ENCODE results near the gene HNRNPA1. TPM values are rescaled to one million over a fixed set of nuclear protein-coding genes. Genes with fewer than 3 reads are reported as not detected.

Gene HNRNPA1
- polyA plus RNA-seq, 3 donors = 266 to 1,181 (median 308) TPM

DNA sequence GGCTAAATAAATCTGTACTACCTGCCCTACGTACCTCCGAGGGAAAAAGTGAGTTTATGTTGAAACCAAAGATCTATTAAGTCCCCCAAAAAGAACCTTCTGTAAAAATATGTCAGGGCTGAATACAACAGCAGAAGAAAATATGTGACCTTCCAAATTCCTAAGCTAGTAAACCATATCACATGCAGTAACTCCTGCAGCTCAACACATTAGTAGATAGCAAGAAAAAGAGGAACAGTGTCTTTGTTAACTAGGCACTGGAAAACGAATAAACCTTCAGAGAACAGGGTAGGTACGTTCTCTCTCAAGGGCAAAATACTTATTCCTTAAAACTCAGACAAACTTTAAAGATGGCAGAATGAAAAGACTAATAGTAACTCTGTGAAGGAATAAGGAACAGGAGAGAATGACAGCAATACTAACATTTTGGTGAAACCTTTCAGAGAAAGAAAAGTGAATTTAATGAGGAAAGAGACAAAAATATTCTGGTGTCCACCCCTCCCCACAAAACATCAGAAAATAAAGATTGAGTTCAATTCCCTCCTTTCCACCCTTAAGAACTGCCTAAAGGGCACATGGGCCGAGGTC, 18.6 kb upstream of the HNRNPA1 start:
- Histone ChIP-seq H3K4me1 (ENCODE audit: control insufficient read depth in 1 of 2, insufficient read depth in 2 of 2, low read length in 2 of 2) (peaks cover 25 to 40% of the 10 kb centered on the region in 2 donors), H3K4me2 (replicated peaks; ENCODE audit: extremely low read depth, low read length, poor library complexity, severe bottlenecking) (peak overlapping the region; percentile 48), H3K27me3 (ENCODE audit: control insufficient read depth in 2 of 2, insufficient read depth in 2 of 2, low read length in 2 of 2) (no peaks in the 10 kb centered on the region), H2AFZ (ENCODE audit: insufficient read depth, low read depth, low read length, poor library complexity, severe bottlenecking) (no peak overlapping the region), H3K27ac (ENCODE audit: low read depth in 1 of 2, low read length in 2 of 2) (peak overlapping the region in 1 of 2 donors; percentile 58), H3K79me2 (ENCODE audit: insufficient read depth, low read length) (peaks cover 93% of the 10 kb centered on the region), H4K20me1 (ENCODE audit: insufficient read depth, low read length) (no peaks in the 10 kb centered on the region), H3K9me3 (replicated peaks in 1 of 2; ENCODE audit: control insufficient read depth in 1 of 2, insufficient read depth in 1 of 2, low read length in 2 of 2) (no peaks in the 10 kb centered on the region), H3K4me3 (replicated peaks in 1 of 3; ENCODE audit: low read depth in 2 of 3, low read length in 3 of 3) (peak overlapping the region in 1 of 3 experiments; percentile 21), H3K9ac (ENCODE audit: insufficient read depth, low read length, poor library complexity, severe bottlenecking) (no peak overlapping the region), H3K36me3 (replicated peaks in 1 of 2; ENCODE audit: control insufficient read depth in 1 of 2, insufficient read depth in 2 of 2, low read length in 2 of 2) (peaks cover 0 to 7% of the 10 kb centered on the region in 2 donors)
- intact Hi-C loops (cut with micrococcal nuclease) = no loop called here
- WGBS (ENCODE audit: insufficient coverage) = no CpG with 5 or more reads among the region's 5 CpGs
- Mint-ChIP-seq H3K27ac (peak overlapping the region in 5 of 7 donors; percentile 2 to 43 (median 32)), H3K9me3 (no peaks in the 10 kb centered on the region), H3K4me3 (peak overlapping the region in 1 of 2 donors; percentile 60), H3K27me3 (ENCODE audit: low read depth in 3 of 3) (peaks cover 0 to 2% (median 1%) of the 10 kb centered on the region in 3 donors), H3K4me1 (peaks cover 40% of the 10 kb centered on the region), H3K36me3 (peaks cover 7% of the 10 kb centered on the region in 2 donors)
- DNase-seq = peak in 2 of 3 donors; percentile 10 to 28
- no peak for TF ChIP-seq CTCF (IDR thresholded peaks at IDR 0.05)

GRCh38 chr12:54262403-54262925, 18.1 kb upstream of the HNRNPA1 start:
- Mint-ChIP-seq H3K9me3 (no peaks in the 10 kb centered on the region), H3K27ac (peak overlapping the region in 3 of 7 donors; percentile 2 to 38 (median 32)), H3K27me3 (ENCODE audit: low read depth in 3 of 3) (peaks cover 0 to 2% (median 1%) of the 10 kb centered on the region in 3 donors), H3K36me3 (peaks cover 1% of the 10 kb centered on the region in 2 donors), H3K4me3 (peak overlapping the region in 1 of 2 donors; percentile 60), H3K4me1 (peaks cover 40% of the 10 kb centered on the region)
- no peak for TF ChIP-seq CTCF (IDR thresholded peaks at IDR 0.05)
- Histone ChIP-seq H3K4me1 (ENCODE audit: control insufficient read depth in 1 of 2, insufficient read depth in 2 of 2, low read length in 2 of 2) (peaks cover 25 to 40% of the 10 kb centered on the region in 2 donors), H3K9me3 (replicated peaks in 1 of 2; ENCODE audit: control insufficient read depth in 1 of 2, insufficient read depth in 1 of 2, low read length in 2 of 2) (no peaks in the 10 kb centered on the region), H4K20me1 (ENCODE audit: insufficient read depth, low read length) (no peaks in the 10 kb centered on the region), H3K79me2 (ENCODE audit: insufficient read depth, low read length) (peaks cover 98% of the 10 kb centered on the region), H3K27ac (ENCODE audit: low read depth in 1 of 2, low read length in 2 of 2) (peak overlapping the region in 1 of 2 donors; percentile 58), H3K36me3 (replicated peaks in 1 of 2; ENCODE audit: control insufficient read depth in 1 of 2, insufficient read depth in 2 of 2, low read length in 2 of 2) (peaks cover 0 to 1% of the 10 kb centered on the region in 2 donors), H3K27me3 (ENCODE audit: control insufficient read depth in 2 of 2, insufficient read depth in 2 of 2, low read length in 2 of 2) (no peaks in the 10 kb centered on the region), H2AFZ (ENCODE audit: insufficient read depth, low read depth, low read length, poor library complexity, severe bottlenecking) (no peak overlapping the region), H3K9ac (ENCODE audit: insufficient read depth, low read length, poor library complexity, severe bottlenecking) (no peak overlapping the region), H3K4me3 (replicated peaks in 1 of 3; ENCODE audit: low read depth in 2 of 3, low read length in 3 of 3) (peak overlapping the region in 1 of 3 experiments; percentile 21), H3K4me2 (replicated peaks; ENCODE audit: extremely low read depth, low read length, poor library complexity, severe bottlenecking) (peak overlapping the region; percentile 48)
- peak in 2 of 3 donors; percentile 12 to 32 for DNase-seq
- WGBS (ENCODE audit: insufficient coverage) = 27% methylated on average over 2 of the region's 4 CpGs
- intact Hi-C loops (cut with micrococcal nuclease) = no loop called here
